Stimulated activated naive CD4-positive, alpha-beta T cell (primary cell): ENCODE data around the gene USP37.

Experiments used
- DNase-seq, 6 experiments: peaks; one replicate each; lab custom pipeline; 2025; lab: John Stamatoyannopoulos, UW

USP37 gene

DNA sequence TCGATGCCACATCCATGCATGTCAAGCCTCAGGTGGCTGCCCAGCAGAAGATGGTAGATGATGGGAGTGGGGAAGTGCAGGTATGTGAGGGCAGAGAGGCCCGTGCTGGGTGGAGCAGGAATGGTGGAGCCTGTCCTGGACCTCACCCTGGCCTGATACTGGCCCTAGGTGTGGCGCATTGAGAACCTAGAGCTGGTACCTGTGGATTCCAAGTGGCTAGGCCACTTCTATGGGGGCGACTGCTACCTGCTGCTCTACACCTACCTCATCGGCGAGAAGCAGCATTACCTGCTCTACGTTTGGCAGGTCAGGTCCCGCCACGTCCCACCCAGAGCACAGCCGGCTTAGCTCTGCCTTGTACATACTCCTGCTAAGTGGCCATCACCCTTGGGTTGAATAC is 136.3 kb downstream of the USP37 start:
- DNase-seq: no peak

DNA sequence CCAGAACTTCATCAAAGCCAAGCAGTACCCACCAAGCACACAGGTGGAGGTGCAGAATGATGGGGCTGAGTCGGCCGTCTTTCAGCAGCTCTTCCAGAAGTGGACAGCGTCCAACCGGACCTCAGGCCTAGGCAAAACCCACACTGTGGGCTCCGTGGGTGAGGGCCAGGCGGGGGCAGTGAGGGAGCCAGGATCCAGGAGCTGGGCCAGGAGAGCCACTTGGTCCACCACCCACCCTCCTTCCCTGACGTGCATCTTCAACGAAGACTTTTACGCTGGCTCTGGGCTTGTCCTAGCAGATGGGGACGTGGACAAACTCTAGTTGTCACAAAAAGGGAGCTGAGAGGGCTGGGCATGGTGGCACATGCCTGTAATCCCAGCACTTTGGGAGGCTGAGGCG is 137.4 kb downstream of the USP37 start:
- no peak for DNase-seq

DNA sequence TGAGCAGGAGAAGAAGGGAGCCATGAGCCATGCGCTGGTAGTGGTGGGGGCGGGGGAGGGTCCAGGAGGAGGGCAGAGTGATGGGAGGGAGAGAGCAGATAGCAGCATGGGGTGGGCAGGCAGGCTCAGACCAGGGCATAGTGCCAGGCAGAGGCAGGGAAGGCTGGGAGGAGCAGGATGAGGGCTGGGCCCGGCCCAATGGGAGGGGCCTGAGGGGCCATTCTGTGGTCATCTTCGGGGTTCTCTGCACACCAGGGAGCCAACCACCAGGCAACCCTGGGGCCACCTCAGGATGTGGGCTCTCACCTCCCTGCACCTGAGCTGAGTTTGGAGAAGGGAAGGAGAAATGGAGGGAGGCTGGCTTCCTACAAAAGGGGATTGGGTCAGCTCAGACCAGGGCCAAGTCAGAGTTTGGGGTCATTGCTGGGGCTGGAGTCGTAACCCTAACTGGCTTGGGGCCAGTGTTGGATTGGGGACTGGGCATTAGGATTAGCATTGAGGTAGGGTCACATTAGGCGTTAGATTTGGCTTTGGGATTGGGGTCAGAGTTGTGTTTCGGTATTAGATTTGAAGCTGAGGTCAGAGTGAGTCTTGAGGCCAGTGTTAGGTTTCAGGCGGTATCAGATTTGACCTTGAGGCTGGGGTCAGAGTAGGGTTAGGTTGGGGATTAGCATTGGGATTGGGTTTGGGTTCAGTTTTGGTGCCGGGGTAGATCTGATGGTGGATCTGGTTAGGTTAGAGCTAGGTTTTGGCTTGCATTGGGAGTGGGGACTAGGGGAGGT is 138.0 kb downstream of the USP37 start:
- no peak for DNase-seq

DNA sequence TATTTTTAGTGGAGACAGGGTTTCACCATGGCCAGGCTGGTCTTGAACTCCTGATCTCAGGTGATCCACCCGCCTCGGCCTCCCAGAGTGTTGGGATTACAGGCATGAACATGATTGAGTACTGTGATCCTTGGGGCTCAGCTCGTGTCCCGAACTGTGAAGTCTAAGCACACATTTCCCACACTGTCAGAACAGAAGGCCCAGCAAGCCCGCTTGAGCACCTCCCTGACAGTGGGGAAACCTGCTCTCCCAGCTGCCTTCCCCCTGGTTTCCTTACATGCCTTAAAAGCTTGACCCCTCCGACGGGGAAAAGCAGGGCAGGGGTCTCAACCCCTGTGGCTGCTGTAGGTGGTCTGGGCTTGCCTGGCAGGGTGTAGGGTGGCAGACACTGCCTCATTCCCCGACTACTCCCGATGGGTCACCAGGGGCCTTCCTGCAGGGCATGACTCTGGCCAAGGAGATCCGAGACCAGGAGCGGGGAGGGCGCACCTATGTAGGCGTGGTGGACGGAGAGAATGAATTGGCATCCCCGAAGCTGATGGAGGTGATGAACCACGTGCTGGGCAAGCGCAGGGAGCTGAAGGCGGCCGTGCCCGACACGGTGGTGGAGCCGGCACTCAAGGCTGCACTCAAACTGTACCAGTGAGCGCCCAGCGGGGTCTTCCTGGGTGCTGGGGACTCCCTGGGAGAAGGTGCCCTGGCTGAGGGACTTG is 139.1 kb downstream of the USP37 start:
- no peak for DNase-seq

DNA sequence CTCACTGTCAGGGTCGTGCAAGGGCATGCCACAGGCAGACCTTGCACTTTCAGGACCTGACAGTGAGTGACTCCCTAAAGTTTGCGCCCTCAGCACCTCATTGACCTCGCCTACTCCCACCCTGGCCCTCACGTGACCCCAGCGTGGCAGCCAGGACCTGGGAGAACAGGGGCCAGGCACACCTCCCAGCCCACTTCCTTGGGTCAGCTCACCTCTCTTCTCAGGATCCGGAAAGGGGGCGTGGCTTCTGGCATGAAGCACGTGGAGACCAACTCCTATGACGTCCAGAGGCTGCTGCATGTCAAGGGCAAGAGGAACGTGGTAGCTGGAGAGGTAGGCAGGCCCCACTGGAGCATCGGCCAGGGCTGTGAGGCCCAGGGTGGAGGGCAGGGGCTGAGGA is 140.4 kb downstream of the USP37 start:
- no peak for DNase-seq

DNA sequence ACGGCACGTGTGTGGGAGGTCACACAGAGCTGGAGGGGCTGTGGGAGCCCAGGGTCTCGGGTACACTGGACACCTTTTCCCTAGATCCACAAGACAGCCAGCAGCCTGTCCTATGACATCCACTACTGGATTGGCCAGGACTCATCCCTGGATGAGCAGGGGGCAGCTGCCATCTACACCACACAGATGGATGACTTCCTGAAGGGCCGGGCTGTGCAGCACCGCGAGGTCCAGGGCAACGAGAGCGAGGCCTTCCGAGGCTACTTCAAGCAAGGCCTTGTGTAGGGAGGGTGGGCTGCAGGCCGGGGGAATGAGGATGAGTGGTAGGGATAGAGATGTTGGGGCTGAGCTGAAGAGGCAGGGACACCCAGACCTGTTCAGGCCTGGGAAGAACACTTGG is 142.6 kb downstream of the USP37 start:
- DNase-seq: no peak

DNA sequence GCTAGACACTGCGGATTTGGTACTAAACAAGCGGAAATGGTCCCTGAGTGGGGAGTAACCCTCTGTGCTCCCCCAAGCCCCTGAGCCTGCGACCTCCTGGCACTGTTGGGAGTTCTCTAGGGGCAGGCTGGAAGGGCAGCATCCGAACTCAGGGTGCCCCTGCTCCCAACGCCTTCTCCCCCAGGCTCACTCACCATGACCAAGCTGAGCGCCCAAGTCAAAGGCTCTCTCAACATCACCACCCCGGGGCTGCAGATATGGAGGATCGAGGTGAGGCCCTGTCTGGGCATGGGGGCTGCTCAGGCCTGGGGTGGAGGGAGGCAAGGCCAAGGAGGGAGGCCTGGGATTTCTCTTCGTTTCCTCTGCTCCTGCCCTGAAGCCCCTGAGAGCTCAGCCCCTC is 144.6 kb downstream of the USP37 start:
- DNase-seq: no peak

DNA sequence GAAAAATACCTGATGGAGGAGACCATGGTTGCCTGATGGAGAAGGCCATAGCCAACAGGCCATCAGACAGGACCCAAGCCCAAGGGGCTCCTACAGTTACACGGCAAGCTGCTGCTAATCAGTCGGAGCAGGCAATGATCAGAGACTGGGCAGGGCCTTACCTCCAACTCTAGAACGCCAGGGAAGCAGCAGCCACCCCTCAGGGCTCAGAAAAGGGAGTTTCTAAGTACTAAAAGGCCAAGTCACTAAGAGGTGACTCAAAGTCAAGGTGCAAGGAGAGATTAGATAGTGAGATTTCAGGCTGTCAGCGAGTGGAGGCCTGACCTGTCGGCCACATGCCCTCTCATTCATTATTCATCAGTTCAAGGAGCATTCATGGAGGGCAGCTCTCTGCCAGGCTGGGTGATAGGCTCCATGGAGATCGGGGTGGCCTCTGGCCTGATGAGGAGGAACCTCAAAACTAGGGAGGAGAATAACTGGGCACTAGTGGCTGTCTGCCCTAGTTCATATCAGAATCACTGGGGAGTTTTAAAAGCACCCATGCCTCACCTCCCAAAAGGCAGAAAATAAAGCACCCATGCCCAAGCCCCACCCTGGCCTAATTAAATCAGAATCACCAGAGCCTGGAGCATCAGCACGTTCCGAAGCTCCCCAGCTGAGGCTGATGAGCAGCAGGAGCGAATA is 145.6 kb downstream of the USP37 start:
- no peak for DNase-seq

DNA sequence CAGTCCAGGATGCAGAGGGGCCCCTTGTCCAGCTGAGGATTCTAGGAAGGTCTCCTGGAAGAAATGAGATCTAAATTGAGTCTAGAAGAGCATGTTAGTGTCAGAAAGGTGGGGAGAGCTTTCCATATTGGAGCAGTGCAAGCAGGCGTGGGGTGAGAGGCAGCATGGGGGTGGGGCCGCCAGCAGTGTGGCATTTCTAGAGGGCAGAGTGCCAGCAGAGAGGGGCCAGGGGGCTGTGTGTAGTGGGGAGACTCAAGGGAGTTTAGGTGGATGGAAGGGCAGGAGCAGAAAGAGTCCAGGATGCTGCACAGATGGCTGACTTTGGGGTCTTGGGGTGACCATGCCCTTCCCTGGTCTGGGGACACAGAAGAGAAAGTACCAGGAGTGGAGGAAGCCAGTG is 147.1 kb downstream of the USP37 start:
- DNase-seq: no peak

DNA sequence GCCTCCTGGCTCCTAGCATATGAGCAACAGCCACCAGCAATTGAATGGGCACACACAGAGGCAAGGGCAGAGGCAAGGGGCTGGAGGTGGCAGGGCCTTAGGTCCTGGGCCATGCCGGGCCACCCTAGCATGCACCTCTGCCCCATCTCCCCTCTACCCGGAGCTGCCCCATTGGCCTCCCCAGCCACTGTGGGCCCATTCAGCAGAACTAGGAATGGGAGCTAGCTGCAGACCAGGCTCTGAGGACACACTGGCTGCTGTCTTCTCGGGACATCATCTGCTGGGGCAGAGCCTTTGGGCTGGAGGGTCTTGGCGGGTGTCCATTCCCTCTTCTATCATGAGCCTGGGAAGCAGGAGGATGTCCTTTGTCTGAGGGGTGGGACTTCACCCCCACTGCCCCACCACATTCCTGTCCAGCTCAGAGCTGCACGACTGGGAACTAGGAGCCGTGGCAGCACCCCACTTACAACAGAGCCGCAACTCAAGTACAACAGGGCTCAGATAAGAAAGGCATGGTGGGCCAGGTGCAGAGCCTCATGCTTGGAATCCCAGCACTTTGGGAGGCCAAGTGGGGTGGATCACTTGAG is 148.4 kb downstream of the USP37 start:
- no peak for DNase-seq

DNA sequence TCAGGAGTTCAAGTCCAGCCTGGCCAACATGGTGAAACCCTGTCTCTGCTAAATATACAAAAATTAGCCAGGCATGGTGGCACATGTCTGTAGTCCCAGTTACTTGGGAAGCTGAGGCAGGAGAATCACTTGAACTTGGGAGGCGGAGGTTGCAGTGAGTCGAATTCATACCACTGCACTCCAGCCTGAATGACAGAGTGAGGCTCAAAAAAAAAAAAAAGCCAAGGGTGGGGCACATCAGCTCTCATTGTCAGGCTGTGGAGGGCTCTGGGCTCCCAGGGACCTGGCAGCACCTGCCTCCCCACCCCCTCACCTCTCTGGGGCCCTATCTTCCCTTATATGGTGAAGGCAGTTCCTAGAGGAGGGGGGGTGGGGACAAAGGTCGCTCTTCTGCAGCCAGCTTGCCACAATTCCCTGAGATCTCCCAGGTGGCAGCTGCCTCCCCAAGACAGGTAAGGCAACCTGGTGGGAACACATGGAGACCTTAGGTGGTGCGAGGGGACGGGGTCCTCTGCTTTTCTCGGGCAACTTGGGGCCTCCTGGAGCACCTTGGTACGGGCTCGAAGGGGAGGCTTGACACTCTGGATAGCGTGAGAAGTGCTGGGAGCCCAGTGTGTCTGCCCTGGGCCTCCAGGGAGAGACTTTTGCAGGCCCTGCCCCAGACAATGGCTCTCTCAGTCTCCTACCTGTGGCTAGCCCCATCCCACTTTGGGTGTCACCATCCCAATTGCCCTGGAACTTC is 149.3 kb downstream of the USP37 start, which contains the start of gene VIL1:
TSS of gene VIL1 (plus strand) at position 407 of the 742 bp plus-strand sequence. CDS start 4,656 bp downstream, outside the sequence.
- DNase-seq: no peak

DNA sequence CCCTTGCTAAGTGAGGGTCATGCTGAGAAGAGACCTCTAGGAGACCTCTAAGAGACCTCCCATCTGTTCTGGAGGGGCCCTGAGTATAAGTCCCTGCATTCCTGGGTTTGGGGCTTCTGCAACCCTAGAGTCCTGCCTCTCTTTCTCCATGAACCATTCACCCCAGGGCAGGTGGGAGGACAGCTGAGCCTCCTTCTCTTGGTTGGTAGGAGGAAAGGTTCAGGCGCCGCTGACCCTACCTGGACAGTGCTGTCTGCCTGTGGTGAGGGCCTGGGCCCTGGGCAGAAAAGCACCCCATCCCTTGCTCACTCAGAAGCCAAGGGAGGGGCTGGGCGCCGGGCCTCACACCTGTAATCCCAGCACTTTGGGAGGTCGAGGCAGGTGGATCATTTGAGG is 149.8 kb downstream of the USP37 start:
- DNase-seq: no peak

DNA sequence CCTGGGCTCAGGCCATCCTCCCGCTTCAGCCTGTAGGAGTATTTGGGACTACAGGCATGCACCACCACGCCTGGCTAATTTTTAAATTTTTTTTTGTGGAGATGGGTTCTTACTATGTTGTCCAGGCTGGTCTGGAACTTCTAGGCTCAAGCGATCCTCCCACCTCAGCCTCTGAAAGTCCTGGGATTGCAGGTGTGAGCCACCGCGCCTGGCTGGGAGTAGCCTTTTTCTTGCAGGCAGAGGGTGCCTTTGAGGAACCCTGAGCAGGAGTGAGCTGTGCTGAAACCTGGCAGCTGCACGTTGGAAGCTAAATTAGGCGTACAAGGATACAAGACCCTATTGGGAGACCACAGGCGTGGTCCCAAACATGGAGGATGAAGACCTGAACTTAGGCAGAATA is 160.4 kb downstream of the USP37 start:
- DNase-seq: no peak

DNA sequence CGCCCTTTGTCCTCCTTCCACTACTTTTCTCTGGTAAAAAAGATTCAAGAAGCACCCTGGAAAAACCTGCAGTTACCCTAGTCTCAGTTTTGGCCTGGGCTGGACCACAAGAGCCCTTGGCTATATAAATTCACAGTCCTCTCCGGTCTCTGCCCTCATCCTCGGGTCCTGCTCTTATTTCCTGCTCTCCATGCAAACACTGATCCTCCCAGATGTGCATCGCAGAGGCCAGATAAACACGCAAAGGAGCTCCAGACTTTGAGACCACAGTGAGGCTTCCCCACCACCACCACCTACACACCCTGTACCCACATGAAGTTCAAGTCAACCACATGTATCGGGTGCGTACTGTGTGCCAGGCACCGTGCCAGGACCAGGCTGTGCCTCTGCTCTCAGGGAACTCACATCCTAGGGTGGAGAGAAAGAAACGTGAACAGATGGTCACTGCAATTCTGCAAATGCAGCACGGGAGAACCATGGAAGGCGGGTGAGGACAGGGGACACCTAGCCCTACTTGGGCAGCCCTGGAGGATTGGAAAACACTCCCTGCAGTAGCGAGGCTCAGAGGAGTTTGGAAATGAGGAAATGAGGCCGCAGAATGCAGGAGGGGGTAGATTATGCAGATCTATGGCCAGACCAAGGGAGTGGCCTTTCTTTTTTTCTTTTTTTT is 161.1 kb downstream of the USP37 start:
- DNase-seq: peak; percentile 57 to 81 (median 68)

DNA sequence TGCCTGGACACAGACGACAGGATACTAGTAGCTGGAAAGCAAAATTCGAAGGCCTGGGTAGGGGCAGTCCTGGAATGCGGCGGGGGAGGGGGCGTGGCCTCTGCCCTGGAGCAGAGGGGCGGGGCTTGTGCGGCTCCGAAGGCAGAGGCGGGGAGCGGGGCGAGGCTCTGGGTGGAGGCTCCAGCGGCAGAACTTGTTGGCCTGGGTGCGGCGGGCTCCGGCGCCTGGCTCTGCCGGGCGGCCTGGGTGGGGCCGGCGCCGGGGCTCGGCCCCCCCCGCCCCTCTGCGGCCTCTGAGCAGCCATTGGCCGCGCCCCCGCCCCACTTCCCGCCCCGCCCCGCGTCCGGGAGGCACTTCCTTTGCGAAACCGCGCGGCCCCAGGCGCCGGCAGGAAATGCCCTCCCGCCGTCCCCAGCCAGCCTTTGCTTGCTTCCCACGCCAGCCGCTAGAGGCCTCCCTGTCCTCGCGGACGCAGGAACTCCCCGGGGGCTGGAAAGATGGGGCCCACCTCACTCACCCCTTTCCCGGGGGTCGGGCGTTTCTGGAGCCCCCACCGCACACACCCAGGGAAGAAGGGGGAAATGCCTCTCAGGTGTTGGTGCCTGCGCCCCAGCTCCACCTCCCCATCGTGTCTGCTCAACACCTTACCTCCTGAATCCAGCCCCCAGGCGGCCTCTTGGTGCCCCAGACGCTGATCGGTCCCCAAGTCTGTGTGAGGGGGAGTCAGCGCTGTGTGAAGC is 161.8 kb downstream of the USP37 start:
- peak; percentile 78 to 87 (median 84) for DNase-seq

DNA sequence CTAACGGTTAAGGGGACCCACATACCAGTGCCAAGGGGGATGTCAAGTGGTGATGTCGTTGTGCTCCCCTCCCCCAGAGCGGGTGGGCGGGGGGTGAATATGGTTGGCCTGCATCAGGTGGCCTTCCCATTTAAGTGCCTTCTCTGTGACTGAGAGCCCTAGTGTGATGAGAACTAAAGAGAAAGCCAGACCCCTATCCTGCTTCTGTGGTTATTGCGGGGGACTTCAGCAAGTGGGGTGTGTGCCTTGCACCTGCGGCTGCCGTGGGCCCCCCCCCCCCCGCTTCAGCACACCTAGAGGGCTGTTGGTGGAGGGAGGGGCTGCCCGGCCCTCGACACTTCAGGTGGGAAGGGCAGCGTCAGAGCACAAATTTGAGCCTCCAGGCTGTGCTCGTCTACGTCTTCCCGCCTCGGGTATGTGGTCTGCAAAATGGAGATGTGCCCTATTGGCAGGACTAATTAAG is 162.4 kb downstream of the USP37 start:
- peak in 1 of 6 experiments; percentile 56 for DNase-seq

DNA sequence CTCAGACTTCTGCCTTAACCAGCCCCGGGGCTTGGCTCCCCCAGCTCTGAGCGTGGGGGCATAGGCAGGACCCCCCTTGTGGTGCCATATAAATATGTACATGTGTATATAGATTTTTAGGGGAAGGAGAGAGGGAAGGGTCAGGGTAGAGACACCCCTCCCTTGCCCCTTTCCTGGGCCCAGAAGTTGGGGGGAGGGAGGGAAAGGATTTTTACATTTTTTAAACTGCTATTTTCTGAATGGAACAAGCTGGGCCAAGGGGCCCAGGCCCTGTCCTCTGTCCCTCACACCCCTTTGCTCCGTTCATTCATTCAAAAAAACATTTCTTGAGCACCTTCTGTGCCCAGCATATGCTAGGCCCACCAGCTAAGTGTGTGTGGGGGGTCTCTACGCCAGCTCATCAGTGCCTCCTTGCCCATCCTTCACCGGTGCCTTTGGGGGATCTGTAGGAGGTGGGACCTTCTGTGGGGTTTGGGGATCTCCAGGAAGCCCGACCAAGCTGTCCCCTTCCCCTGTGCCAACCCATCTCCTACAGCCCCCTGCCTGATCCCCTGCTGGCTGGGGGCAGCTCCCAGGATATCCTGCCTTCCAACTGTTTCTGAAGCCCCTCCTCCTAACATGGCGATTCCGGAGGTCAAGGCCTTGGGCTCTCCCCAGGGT is 162.9 kb downstream of the USP37 start:
- DNase-seq: no peak

DNA sequence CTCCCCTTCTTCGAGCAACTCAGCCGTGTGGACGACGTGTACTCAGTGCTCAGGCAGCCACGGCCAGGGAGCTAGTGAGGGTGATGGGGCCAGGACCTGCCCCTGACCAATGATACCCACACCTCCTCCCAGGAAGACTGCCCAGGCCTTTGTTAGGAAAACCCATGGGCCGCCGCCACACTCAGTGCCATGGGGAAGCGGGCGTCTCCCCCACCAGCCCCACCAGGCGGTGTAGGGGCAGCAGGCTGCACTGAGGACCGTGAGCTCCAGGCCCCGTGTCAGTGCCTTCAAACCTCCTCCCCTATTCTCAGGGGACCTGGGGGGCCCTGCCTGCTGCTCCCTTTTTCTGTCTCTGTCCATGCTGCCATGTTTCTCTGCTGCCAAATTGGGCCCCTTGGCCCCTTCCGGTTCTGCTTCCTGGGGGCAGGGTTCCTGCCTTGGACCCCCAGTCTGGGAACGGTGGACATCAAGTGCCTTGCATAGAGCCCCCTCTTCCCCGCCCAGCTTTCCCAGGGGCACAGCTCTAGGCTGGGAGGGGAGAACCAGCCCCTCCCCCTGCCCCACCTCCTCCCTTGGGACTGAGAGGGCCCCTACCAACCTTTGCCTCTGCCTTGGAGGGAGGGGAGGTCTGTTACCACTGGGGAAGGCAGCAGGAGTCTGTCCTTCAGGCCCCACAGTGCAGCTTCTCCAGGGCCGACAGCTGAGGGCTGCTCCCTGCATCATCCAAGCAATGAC is 163.6 kb downstream of the USP37 start:
- DNase-seq: no peak

DNA sequence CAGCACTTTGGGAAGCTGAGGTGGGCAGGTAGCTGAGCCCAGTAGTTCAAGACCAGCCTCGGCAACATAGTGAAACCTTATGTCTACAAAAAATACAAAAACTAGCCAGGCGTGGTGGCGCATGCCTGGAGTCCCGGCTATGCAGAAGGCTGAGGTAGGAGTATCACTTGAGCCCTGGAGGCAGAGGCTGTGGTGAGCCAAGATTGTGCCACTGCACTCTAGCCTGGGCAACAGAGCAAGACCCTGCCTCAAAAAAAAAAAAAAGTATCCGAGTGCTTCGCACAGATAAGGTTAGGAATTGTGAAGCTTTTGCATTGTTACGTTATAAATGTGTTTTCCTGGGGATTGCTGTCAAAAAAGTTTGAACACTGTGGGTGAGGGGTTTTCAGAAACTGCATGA is 164.3 kb downstream of the USP37 start:
- no peak for DNase-seq
